IMR-90 (cell line): Measurements from ENCODE around the gene MAGI2. TPM values are rescaled to one million over a fixed set of nuclear protein-coding genes. Genes with fewer than 3 reads are reported as not detected.

Experiments used
- ATAC-seq: fragments of 200-7000 bp; cut with Tn5 transposase; 2 replicates; pipeline ENCODE4 v1.9.1; 2020; ENCODE audit warnings: low read depth, mild to moderate bottlenecking, moderate library complexity
- BruUV-seq: library from RNA; stranded (reverse); fragments of 400-500 nt; replicated peaks from 2 replicates; lab custom pipeline; 2021; lab: Mats Ljungman, UMichigan
- CTCF ChIA-PET: fragments of 300-600 bp; formaldehyde crosslinking; extraction: SDS; loops from one replicate; lab custom pipeline; 2021; ENCODE audit warnings: antibody characterized with exemption; lab: Yijun Ruan, JAX
- POLR2A ChIA-PET: fragments of 300-600 bp; sonication (Branson Sonifier 250); formaldehyde crosslinking; loops from one replicate; lab custom pipeline; 2022; ENCODE audit warnings: antibody characterized with exemption; ENCODE audit not compliant: unreplicated experiment; lab: Charles Lee
- DNase-seq: peaks from one replicate; pipeline ENCODE4 v3.0.0; 2013
- H2AFZ ChIP-seq: replicated peaks from 2 replicates; pipeline ENCODE3; 2013; ENCODE audit warnings: low read length, mild to moderate bottlenecking; ENCODE audit not compliant: poor library complexity
- H2AK5ac ChIP-seq: 2 replicates; pipeline ENCODE4 v1.6.1; 2013; ENCODE audit warnings: low read depth, low read length, inconsistent platforms
- H2AK9ac ChIP-seq: replicated peaks from 2 replicates; pipeline ENCODE3; 2013; ENCODE audit warnings: mild to moderate bottlenecking, low read depth, low read length, moderate library complexity; ENCODE audit not compliant: poor library complexity
- H2BK120ac ChIP-seq: 2 replicates; pipeline ENCODE4 v1.6.1; 2013; ENCODE audit warnings: low read depth, low read length, inconsistent platforms
- H2BK15ac ChIP-seq: 3 replicates; pipeline ENCODE4 v1.6.1; 2013; ENCODE audit warnings: low read depth, low read length, inconsistent platforms
- H2BK20ac ChIP-seq: 2 replicates; pipeline ENCODE4 v1.6.1; 2013; ENCODE audit warnings: low read depth, mild to moderate bottlenecking, inconsistent platforms, low read length, moderate library complexity
- H2BK5ac ChIP-seq: 2 replicates; pipeline ENCODE4 v1.6.1; 2013; ENCODE audit warnings: mild to moderate bottlenecking, low read depth, low read length, inconsistent platforms; ENCODE audit not compliant: poor library complexity, severe bottlenecking
- H3K14ac ChIP-seq: replicated peaks from 2 replicates; pipeline ENCODE4 v1.6.1; 2013; ENCODE audit warnings: low read depth, low read length, inconsistent platforms
- H3K18ac ChIP-seq: 2 replicates; pipeline ENCODE4 v1.6.1; 2013; ENCODE audit warnings: low read depth, low read length, control low read depth
- H3K23ac ChIP-seq: 2 replicates; pipeline ENCODE4 v1.6.1; 2013; ENCODE audit warnings: low read depth, low read length, inconsistent platforms
- H3K27ac ChIP-seq: 2 replicates; pipeline ENCODE4 v1.5.1; 2013; ENCODE audit warnings: mild to moderate bottlenecking, control low read depth, low read length; ENCODE audit not compliant: insufficient read depth
- H3K27me3 ChIP-seq: 2 replicates; pipeline ENCODE4 v1.6.1; 2013; ENCODE audit warnings: low read length; ENCODE audit not compliant: control insufficient read depth, insufficient read depth
- H3K36me3 ChIP-seq: 2 replicates; pipeline ENCODE4 v1.6.1; 2013; ENCODE audit warnings: low read length, mixed read lengths; ENCODE audit not compliant: control insufficient read depth, insufficient read depth
- H3K4ac ChIP-seq: 2 replicates; pipeline ENCODE4 v1.6.1; 2013; ENCODE audit warnings: low read depth, low read length, inconsistent platforms
- H3K4me1 ChIP-seq: 2 replicates; pipeline ENCODE4 v1.6.1; 2013; ENCODE audit warnings: low read length, mixed read lengths; ENCODE audit not compliant: control insufficient read depth, insufficient read depth
- H3K4me2 ChIP-seq: 2 replicates; pipeline ENCODE4 v1.6.1; 2013; ENCODE audit warnings: low read depth, mild to moderate bottlenecking, control low read depth, low read length, moderate library complexity
- H3K4me3 ChIP-seq: 2 replicates; pipeline ENCODE4 v1.5.1; 2013; ENCODE audit warnings: low read depth, mild to moderate bottlenecking, control low read depth, low read length, moderate library complexity; ENCODE audit not compliant: insufficient read depth
- H3K56ac ChIP-seq: 2 replicates; pipeline ENCODE4 v1.6.1; 2013; ENCODE audit warnings: low read length, inconsistent platforms; ENCODE audit not compliant: insufficient read depth; ENCODE audit errors: extremely low read depth
- H3K79me1 ChIP-seq, 2 experiments: 2 replicates each; pipeline ENCODE4 v1.6.1; 2013; ENCODE audit warnings: low read length in 2 of 2, inconsistent platforms in 1 of 2, low read depth in 1 of 2
- H3K9ac ChIP-seq: 2 replicates; pipeline ENCODE4 v1.6.1; 2013; ENCODE audit warnings: low read depth, low read length, control low read depth
- H3K9me1 ChIP-seq: 2 replicates; pipeline ENCODE4 v1.6.1; 2013; ENCODE audit warnings: low read length, inconsistent platforms; ENCODE audit not compliant: insufficient read depth
- H3K9me3 ChIP-seq: 2 replicates; pipeline ENCODE4 v1.6.1; 2013; ENCODE audit warnings: low read length; ENCODE audit not compliant: control insufficient read depth, insufficient read depth
- H4K20me1 ChIP-seq: 2 replicates; pipeline ENCODE4 v1.6.1; 2013; ENCODE audit warnings: low read length, inconsistent platforms; ENCODE audit not compliant: insufficient read depth
- H4K5ac ChIP-seq: 2 replicates; pipeline ENCODE4 v1.6.1; 2013; ENCODE audit warnings: mild to moderate bottlenecking, low read depth, low read length, control low read depth
- H4K8ac ChIP-seq, 2 experiments: 2 replicates each; pipeline ENCODE4 v1.6.1; 2013; ENCODE audit warnings: low read depth in 2 of 2, low read length in 2 of 2, control low read depth in 1 of 2, inconsistent platforms in 1 of 2
- H4K91ac ChIP-seq: 2 replicates; pipeline ENCODE4 v1.6.1; 2013; ENCODE audit warnings: low read depth, low read length, inconsistent platforms; ENCODE audit not compliant: insufficient read depth
- BHLHE40 ChIP-seq: fragments of 150-350 bp; IDR thresholded peaks from 2 replicates; pipeline ENCODE4 v1.6.1; 2016; ENCODE audit warnings: mild to moderate bottlenecking, low read depth, low read length
- CEBPB ChIP-seq: IDR thresholded peaks from 2 replicates; pipeline ENCODE4 v1.6.1; 2012; ENCODE audit warnings: low read depth, low read length, improper control_type of control experiment
- CHD1 ChIP-seq: IDR thresholded peaks from 2 replicates; pipeline ENCODE4 v1.6.1; 2012; ENCODE audit warnings: low read depth, low read length, improper control_type of control experiment
- CTCF ChIP-seq: conservative IDR thresholded peaks from 2 replicates; pipeline ENCODE4 v1.5.1; 2012; ENCODE audit warnings: mild to moderate bottlenecking, low read depth, low read length, improper control_type of control experiment
- ELK1 ChIP-seq: fragments of 150-350 bp; IDR thresholded peaks from 2 replicates; pipeline ENCODE4 v1.6.1; 2016; ENCODE audit warnings: low read depth, mild to moderate bottlenecking, low read length, moderate library complexity, borderline replicate concordance
- FOS ChIP-seq: fragments of 150-350 bp; IDR thresholded peaks from 2 replicates; pipeline ENCODE4 v1.6.1; 2016; ENCODE audit warnings: low read depth, low read length
- MAFK ChIP-seq: IDR thresholded peaks from 2 replicates; pipeline ENCODE4 v1.6.1; 2012; ENCODE audit warnings: low read depth, low read length, improper control_type of control experiment
- MAZ ChIP-seq: IDR thresholded peaks from 2 replicates; pipeline ENCODE4 v1.6.1; 2012; ENCODE audit warnings: low read depth, mild to moderate bottlenecking, low read length, improper control_type of control experiment, moderate library complexity, borderline replicate concordance
- NFE2L2 ChIP-seq: fragments of 150-350 bp; IDR thresholded peaks from 2 replicates; pipeline ENCODE4 v1.6.1; 2016; ENCODE audit warnings: low read depth, mild to moderate bottlenecking, low read length
- POLR2A ChIP-seq: IDR thresholded peaks from 2 replicates; pipeline ENCODE4 v1.6.1; 2012; ENCODE audit warnings: mild to moderate bottlenecking, low read depth, low read length
- RAD21 ChIP-seq: IDR thresholded peaks from 2 replicates; pipeline ENCODE4 v1.6.1; 2012; ENCODE audit warnings: low read length, improper control_type of control experiment
- RCOR1 ChIP-seq: IDR thresholded peaks from 2 replicates; pipeline ENCODE4 v1.6.1; 2012; ENCODE audit warnings: mild to moderate bottlenecking, low read length, improper control_type of control experiment; ENCODE audit not compliant: insufficient replicate concordance
- RFX5 ChIP-seq: IDR thresholded peaks from 2 replicates; pipeline ENCODE4 v1.8.0; 2012; ENCODE audit warnings: low read depth, mild to moderate bottlenecking, low read length, moderate library complexity
- USF2 ChIP-seq: fragments of 150-350 bp; IDR thresholded peaks from 2 replicates; pipeline ENCODE4 v1.6.1; 2017; ENCODE audit warnings: mild to moderate bottlenecking, antibody characterized with exemption, low read length, low read depth
- whole genome bisulfite sequencing, 2 experiments: methylation state at CpG; one replicate each; pipeline versions ENCODE4 v1.1.5 to v1.1.7; 2013; ENCODE audit warnings: missing lambda C conversion rate in 2 of 2; ENCODE audit not compliant: insufficient read length in 1 of 2; ENCODE audit errors: extremely low coverage in 2 of 2; 5-methylcytosine and 5-hydroxymethylcytosine counted together
- dilution Hi-C: fragments of 300-500 bp; cut with HindIII; formaldehyde crosslinking; loops from one replicate; pipeline ENCODE4 v1.14.3; 2018; ENCODE audit warnings: low sequenced_read_pairs; ENCODE audit not compliant: unreplicated experiment
- in situ Hi-C: fragments of 300-500 bp; cut with MboI; formaldehyde crosslinking; loops from 3 replicates; pipeline ENCODE4 v1.14.3; 2019; ENCODE audit warnings: low sequenced_read_pairs, inconsistent platforms, mixed read lengths
- intact Hi-C: fragments of 100-400 bp; cut with micrococcal nuclease; formaldehyde crosslinking; loops from 2 replicates; pipeline ENCODE4 v1.10.0; 2022
- polyA plus RNA-seq, 3 experiments: library from polyadenylated mRNA; depleted of rRNA; stranded (reverse); fragments of >200 nt; gene quantifications; 2 replicates each; pipeline ENCODE4 v1.2.3, GENCODE V29; 2012; ENCODE audit warnings: low replicate concordance in 1 of 3
- total RNA-seq: library from RNA; depleted of rRNA; stranded (reverse); fragments of >200 nt; gene quantifications from 2 replicates; pipeline ENCODE4 v1.2.3, GENCODE V29; 2012

The MAGI2 gene
- total and polyA plus RNA-seq, 2 of the 4 experiments (the other 2 are of a cell fraction) = 2.5 to 17.9 TPM

GRCh38 chr7:78780560-78780959 is 672.9 kb downstream of the MAGI2 start:
- BruUV-seq = no TSS peak
- H3K79me1 ChIP-seq = no peaks in the 10 kb centered on the region
- intact Hi-C loops = no loop called here
- no peak overlapping the region for H2AFZ ChIP-seq
- no peak overlapping the region for H2BK5ac ChIP-seq
- dilution Hi-C loops = no loop called here
- WGBS, 2 experiments = no CpG with 5 or more reads among the region's 4 CpGs
- no peaks in the 10 kb centered on the region for H3K36me3 ChIP-seq
- ATAC-seq (no peak), DNase-seq (no peak)
- in situ Hi-C loops = no loop called here
- H2BK15ac ChIP-seq = no peak overlapping the region
- peaks cover 3% of the 10 kb centered on the region for H3K4me1 ChIP-seq
- no peaks in the 10 kb centered on the region for H3K9me3 ChIP-seq
- CTCF ChIA-PET = interaction anchor here (1.5 kb wide), 1 partner anchor 12 kb away, joined by 4 read pairs; no protein-coding TSS in a partner anchor
- no peak overlapping the region for H3K9ac ChIP-seq
- no peak overlapping the region for H2BK120ac ChIP-seq
- H3K4ac ChIP-seq = no peak overlapping the region
- H3K4me2 ChIP-seq = no peak overlapping the region
- H2BK20ac ChIP-seq = no peak overlapping the region
- no peak overlapping the region for H3K18ac ChIP-seq
- no peak overlapping the region for H2AK5ac ChIP-seq
- no peaks in the 10 kb centered on the region for H3K27me3 ChIP-seq
- no peaks in the 10 kb centered on the region; the same call in 1 of the 2 replicates for H4K20me1 ChIP-seq
- no peak overlapping the region for H3K23ac ChIP-seq
- H3K9me1 ChIP-seq = no peaks in the 10 kb centered on the region
- H3K4me3 ChIP-seq = no peak overlapping the region
- H3K14ac ChIP-seq = no peak overlapping the region
- H3K27ac ChIP-seq = no peak overlapping the region
- no peak overlapping the region for H4K91ac ChIP-seq
- no peak overlapping the region for H4K8ac ChIP-seq
- H3K56ac ChIP-seq = no peak overlapping the region
- H4K5ac ChIP-seq = no peak overlapping the region
- H2AK9ac ChIP-seq = no peak overlapping the region
- no peak for TF ChIP-seq MAZ
- no peak for TF ChIP-seq BHLHE40
- TF ChIP-seq RAD21 = no peak
- TF ChIP-seq CHD1 = no peak
- no peak for TF ChIP-seq USF2
- TF ChIP-seq CTCF = no peak
- no peak for TF ChIP-seq FOS
- TF ChIP-seq CEBPB = no peak
- TF ChIP-seq POLR2A = no peak
- no peak for TF ChIP-seq ELK1
- TF ChIP-seq NFE2L2 = no peak
- no peak for TF ChIP-seq RFX5
- no peak for TF ChIP-seq RCOR1
- no peak for TF ChIP-seq MAFK
- POLR2A ChIA-PET = no interaction called here
